ENCODE results near the gene CFHR3.
"Not testable (repeated sequence)": the region's sequence is repeated elsewhere in the genome, so short reads cannot be mapped to it uniquely, and the experiment has no call there.

The CFHR3 gene

DNA sequence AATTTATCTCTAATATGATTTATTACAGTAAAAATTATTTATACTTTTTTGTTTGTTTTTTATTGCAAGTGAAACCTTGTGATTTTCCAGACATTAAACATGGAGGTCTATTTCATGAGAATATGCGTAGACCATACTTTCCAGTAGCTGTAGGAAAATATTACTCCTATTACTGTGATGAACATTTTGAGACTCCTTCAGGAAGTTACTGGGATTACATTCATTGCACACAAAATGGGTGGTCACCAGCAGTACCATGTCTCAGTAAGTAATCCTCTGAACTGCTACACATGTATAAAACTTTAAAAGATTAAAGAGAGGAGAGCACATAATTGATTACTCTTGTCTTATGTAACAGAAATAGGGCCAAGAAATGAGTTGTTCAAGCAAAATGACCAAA is 4.5 kb downstream of the CFHR3 start:
- Histone ChIP-seq H3K4me1 (ENCODE audit: control insufficient read depth, low read depth, low read length) (no peaks in the 10 kb centered on the region), H4K8ac (ENCODE audit: low read depth, low read length) (no peak overlapping the region), H3K27me3 (ENCODE audit: insufficient read depth, low read length, poor library complexity) (no peaks in the 10 kb centered on the region), H3K4ac (ENCODE audit: low read depth, low read length) (no peak overlapping the region), H3K56ac (ENCODE audit: low read length) (no peak overlapping the region), H2AK5ac (ENCODE audit: low read length) (no peak overlapping the region), H3K4me2 (ENCODE audit: low read length) (no peak overlapping the region), H2BK120ac (ENCODE audit: low read depth, low read length) (no peak overlapping the region), H3K18ac (ENCODE audit: low read length) (no peak overlapping the region), H3K4me3 (ENCODE audit: low read length) (no peak overlapping the region), H2BK15ac (replicated peaks; ENCODE audit: low read depth) (no peak overlapping the region), H3K79me2 (ENCODE audit: control insufficient read depth, insufficient read depth, low read length) (no peaks in the 10 kb centered on the region), H2BK5ac (ENCODE audit: low read length) (no peak overlapping the region), H3K36me3 (ENCODE audit: control insufficient read depth, insufficient read depth, low read length) (no peaks in the 10 kb centered on the region), H3K79me1 (ENCODE audit: low read length) (no peaks in the 10 kb centered on the region), H3K9ac (ENCODE audit: low read length) (no peak overlapping the region), H4K5ac (ENCODE audit: low read length) (no peak overlapping the region), H3K23ac (ENCODE audit: low read length) (no peak overlapping the region), H3K27ac (ENCODE audit: low read depth, low read length) (no peak overlapping the region)
- no CpG with 5 or more reads among the region's 1 CpG for WGBS (ENCODE audit: extremely low coverage, insufficient coverage, low lambda C conversion rate)
- peak; percentile 0 for DNase-seq

DNA sequence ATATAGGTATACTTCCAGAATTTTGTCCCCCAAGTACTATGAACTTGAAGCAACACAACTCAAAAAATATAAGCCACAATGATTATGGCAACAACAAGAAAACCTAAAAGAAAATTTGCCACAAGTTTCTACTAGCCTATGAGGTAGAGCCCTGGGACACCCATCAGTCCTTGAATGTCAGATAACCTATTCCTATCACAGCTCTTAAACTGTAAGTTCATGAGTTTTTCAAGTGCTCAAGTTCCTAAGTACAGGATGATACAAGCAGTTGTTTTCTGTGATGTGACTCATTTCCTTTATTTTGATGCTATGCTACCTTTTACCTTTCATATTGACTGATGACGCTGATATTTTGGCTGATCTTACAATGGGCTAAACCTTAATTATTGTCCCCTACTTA is 16.6 kb downstream of the CFHR3 start:
- no CpG with 5 or more reads among the region's 1 CpG for WGBS (ENCODE audit: extremely low coverage, insufficient coverage, low lambda C conversion rate)
- H3K56ac ChIP-seq (ENCODE audit: low read length): not testable (repeated sequence)

DNA sequence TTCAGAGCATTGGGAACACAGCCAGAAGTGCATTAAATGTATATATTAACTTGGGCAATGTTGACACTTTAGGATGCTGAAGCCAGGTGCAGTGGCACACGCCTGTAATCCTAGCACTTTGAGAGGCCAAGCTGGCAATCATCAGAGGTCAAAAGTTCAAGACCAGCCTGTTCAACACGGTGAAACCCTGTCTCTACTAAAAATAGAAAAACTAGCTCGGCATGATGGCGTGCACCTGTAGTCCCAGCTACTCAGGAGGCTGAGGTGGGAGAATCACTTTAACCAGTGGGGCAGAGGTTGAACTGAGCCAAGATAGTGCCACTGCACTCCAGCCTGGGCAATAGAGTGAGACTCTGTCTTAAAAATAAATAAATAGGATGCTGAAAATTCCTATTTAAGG is 19.5 kb downstream of the CFHR3 start:
- no CpG with 5 or more reads among the region's 4 CpGs for WGBS (ENCODE audit: extremely low coverage, insufficient coverage, low lambda C conversion rate)
- H3K36me3 ChIP-seq (ENCODE audit: control insufficient read depth, insufficient read depth, low read length); H2AK5ac ChIP-seq (ENCODE audit: low read length): not testable (repeated sequence)

More for the DNA sequence above, 16.6 kb downstream of the CFHR3 start:
- H3K23ac ChIP-seq (ENCODE audit: low read length); DNase-seq; H3K18ac ChIP-seq (ENCODE audit: low read length); H2AK5ac ChIP-seq (ENCODE audit: low read length); H3K27ac ChIP-seq (ENCODE audit: low read depth, low read length); H2BK5ac ChIP-seq (ENCODE audit: low read length); H3K36me3 ChIP-seq (ENCODE audit: control insufficient read depth, insufficient read depth, low read length); H2BK15ac ChIP-seq (replicated peaks; ENCODE audit: low read depth); H4K5ac ChIP-seq (ENCODE audit: low read length); H3K4ac ChIP-seq (ENCODE audit: low read depth, low read length); H3K79me1 ChIP-seq (ENCODE audit: low read length); H3K27me3 ChIP-seq (ENCODE audit: insufficient read depth, low read length, poor library complexity); H3K9ac ChIP-seq (ENCODE audit: low read length); H3K4me2 ChIP-seq (ENCODE audit: low read length); H3K4me3 ChIP-seq (ENCODE audit: low read length); H3K4me1 ChIP-seq (ENCODE audit: control insufficient read depth, low read depth, low read length); H2BK120ac ChIP-seq (ENCODE audit: low read depth, low read length); H4K8ac ChIP-seq (ENCODE audit: low read depth, low read length); H3K79me2 ChIP-seq (ENCODE audit: control insufficient read depth, insufficient read depth, low read length): not testable (repeated sequence)

DNA sequence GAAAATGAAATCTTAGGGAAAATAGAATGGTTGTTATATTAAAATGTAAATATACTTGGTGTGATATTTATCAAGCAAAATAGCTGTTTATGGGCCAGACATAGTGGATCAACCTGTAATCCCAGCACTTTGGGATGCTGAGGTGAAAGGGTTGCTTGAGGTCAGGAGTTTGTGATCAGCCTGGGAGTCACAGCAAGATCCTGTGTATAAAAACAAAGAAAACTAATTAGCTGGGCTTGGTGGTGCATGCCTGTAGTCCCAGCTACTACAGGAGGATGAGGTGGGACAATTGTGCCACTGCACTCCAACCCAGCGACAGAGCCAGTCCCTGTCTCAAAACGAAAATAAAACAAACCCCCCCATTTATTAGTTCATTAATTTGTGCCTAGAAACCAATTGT is 23.3 kb downstream of the CFHR3 start:
- H3K27ac ChIP-seq (ENCODE audit: low read depth, low read length): no peak overlapping the region
- no peak for DNase-seq
- no peak overlapping the region for H2BK120ac ChIP-seq (ENCODE audit: low read depth, low read length)
- H2BK15ac ChIP-seq (replicated peaks; ENCODE audit: low read depth): no peak overlapping the region
- H3K79me1 ChIP-seq (ENCODE audit: low read length): no peaks in the 10 kb centered on the region
- no peaks in the 10 kb centered on the region for H3K36me3 ChIP-seq (ENCODE audit: control insufficient read depth, insufficient read depth, low read length)
- no peak overlapping the region for H3K4ac ChIP-seq (ENCODE audit: low read depth, low read length)
- H2AK5ac ChIP-seq (ENCODE audit: low read length): no peak overlapping the region
- no peak overlapping the region for H3K4me2 ChIP-seq (ENCODE audit: low read length)
- H2BK5ac ChIP-seq (ENCODE audit: low read length): no peak overlapping the region
- no peak overlapping the region for H3K4me3 ChIP-seq (ENCODE audit: low read length)
- H4K5ac ChIP-seq (ENCODE audit: low read length): no peak overlapping the region
- H3K18ac ChIP-seq (ENCODE audit: low read length): no peak overlapping the region
- H3K79me2 ChIP-seq (ENCODE audit: control insufficient read depth, insufficient read depth, low read length): no peaks in the 10 kb centered on the region
- no peak overlapping the region for H3K23ac ChIP-seq (ENCODE audit: low read length)
- no peaks in the 10 kb centered on the region for H3K4me1 ChIP-seq (ENCODE audit: control insufficient read depth, low read depth, low read length)
- no peak overlapping the region for H3K56ac ChIP-seq (ENCODE audit: low read length)
- no CpG with 5 or more reads among the region's 2 CpGs for WGBS (ENCODE audit: extremely low coverage, insufficient coverage, low lambda C conversion rate)
- no peak overlapping the region for H3K9ac ChIP-seq (ENCODE audit: low read length)
- no peaks in the 10 kb centered on the region for H3K27me3 ChIP-seq (ENCODE audit: insufficient read depth, low read length, poor library complexity)
- H4K8ac ChIP-seq (ENCODE audit: low read depth, low read length): no peak overlapping the region

More for the DNA sequence above, 19.5 kb downstream of the CFHR3 start:
- H4K5ac ChIP-seq (ENCODE audit: low read length); H3K4me3 ChIP-seq (ENCODE audit: low read length); H2BK120ac ChIP-seq (ENCODE audit: low read depth, low read length); H3K4ac ChIP-seq (ENCODE audit: low read depth, low read length); H3K9ac ChIP-seq (ENCODE audit: low read length); H3K4me2 ChIP-seq (ENCODE audit: low read length); H4K8ac ChIP-seq (ENCODE audit: low read depth, low read length); H3K56ac ChIP-seq (ENCODE audit: low read length); H2BK15ac ChIP-seq (replicated peaks; ENCODE audit: low read depth); H2BK5ac ChIP-seq (ENCODE audit: low read length); DNase-seq; H3K18ac ChIP-seq (ENCODE audit: low read length); H3K79me2 ChIP-seq (ENCODE audit: control insufficient read depth, insufficient read depth, low read length); H3K27me3 ChIP-seq (ENCODE audit: insufficient read depth, low read length, poor library complexity); H3K79me1 ChIP-seq (ENCODE audit: low read length); H3K4me1 ChIP-seq (ENCODE audit: control insufficient read depth, low read depth, low read length); H3K23ac ChIP-seq (ENCODE audit: low read length); H3K27ac ChIP-seq (ENCODE audit: low read depth, low read length): not testable (repeated sequence)

DNA sequence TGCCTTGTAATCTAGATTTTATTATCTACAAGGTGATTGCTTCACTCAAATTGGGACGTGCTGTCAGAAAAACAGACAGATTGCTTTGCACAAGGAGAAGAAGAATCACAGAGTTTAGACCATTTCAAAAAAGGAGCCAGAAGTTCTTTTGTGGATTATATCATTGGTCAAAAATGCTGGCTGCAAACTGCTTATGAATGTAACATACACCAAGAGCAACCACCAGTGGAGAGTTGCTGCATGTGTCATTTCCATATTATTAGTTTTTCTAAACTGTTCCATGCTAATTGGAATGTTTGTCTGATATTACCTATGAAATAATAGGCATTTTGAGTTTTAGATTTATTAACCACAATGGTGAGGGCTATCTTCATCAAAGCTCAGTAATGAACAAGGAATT is 27.3 kb downstream of the CFHR3 start:
- not testable (repeated sequence) for H3K18ac ChIP-seq (ENCODE audit: low read length); H3K79me1 ChIP-seq (ENCODE audit: low read length); H2BK5ac ChIP-seq (ENCODE audit: low read length); H3K79me2 ChIP-seq (ENCODE audit: control insufficient read depth, insufficient read depth, low read length); H3K56ac ChIP-seq (ENCODE audit: low read length); H3K4me3 ChIP-seq (ENCODE audit: low read length); H3K23ac ChIP-seq (ENCODE audit: low read length); H2AK5ac ChIP-seq (ENCODE audit: low read length); H2BK120ac ChIP-seq (ENCODE audit: low read depth, low read length); H4K8ac ChIP-seq (ENCODE audit: low read depth, low read length); H3K36me3 ChIP-seq (ENCODE audit: control insufficient read depth, insufficient read depth, low read length); H3K4ac ChIP-seq (ENCODE audit: low read depth, low read length); H3K27ac ChIP-seq (ENCODE audit: low read depth, low read length); H3K9ac ChIP-seq (ENCODE audit: low read length); H3K4me1 ChIP-seq (ENCODE audit: control insufficient read depth, low read depth, low read length); H3K4me2 ChIP-seq (ENCODE audit: low read length); H2BK15ac ChIP-seq (replicated peaks; ENCODE audit: low read depth); H3K27me3 ChIP-seq (ENCODE audit: insufficient read depth, low read length, poor library complexity); DNase-seq; H4K5ac ChIP-seq (ENCODE audit: low read length)
- WGBS (ENCODE audit: extremely low coverage, insufficient coverage, low lambda C conversion rate): no CpG with 5 or more reads among the region's 1 CpG

DNA sequence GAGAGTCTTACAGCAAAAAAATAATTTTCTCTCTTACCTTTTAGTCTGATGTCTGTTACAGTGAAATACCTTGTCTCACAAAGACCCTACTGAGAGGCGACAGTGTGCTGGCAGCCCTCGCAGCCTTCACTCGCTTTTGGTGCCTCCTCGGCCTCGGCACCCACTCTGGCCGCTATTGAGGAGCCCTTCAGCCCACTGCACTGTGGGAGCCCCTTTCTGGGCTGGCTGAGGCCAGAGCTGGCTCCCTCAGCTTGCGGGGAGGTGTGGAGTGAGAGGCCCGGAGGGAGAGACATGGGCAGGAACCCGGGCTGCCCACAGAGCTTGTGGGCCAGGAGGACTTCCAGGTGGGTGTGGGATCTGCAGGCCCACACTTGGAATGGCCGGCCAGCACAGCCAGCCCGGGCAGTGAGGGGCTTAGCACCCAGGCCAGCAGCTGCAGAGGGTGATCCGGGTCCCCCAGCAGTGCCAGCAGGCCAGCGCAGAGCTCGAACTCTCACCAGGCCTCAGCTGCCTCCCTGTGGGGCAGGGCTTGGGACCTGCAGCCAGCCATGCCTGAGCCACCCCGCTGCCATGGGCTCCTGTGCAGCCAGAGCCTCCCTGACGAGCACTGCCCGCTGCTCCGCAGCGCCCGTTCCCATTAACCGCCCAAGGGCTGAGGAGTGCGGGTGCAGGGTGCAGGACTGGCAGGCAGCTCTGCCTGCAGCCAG is 34.0 kb downstream of the CFHR3 start:
- no peak overlapping the region for H3K4me3 ChIP-seq (ENCODE audit: low read length)
- H4K8ac ChIP-seq (ENCODE audit: low read depth, low read length): no peak overlapping the region
- no peak overlapping the region for H3K4ac ChIP-seq (ENCODE audit: low read depth, low read length)
- no peak overlapping the region for H2BK120ac ChIP-seq (ENCODE audit: low read depth, low read length)
- no peaks in the 10 kb centered on the region for H3K27me3 ChIP-seq (ENCODE audit: insufficient read depth, low read length, poor library complexity)
- H2BK15ac ChIP-seq (replicated peaks; ENCODE audit: low read depth): no peak overlapping the region
- H3K56ac ChIP-seq (ENCODE audit: low read length): no peak overlapping the region
- no peak for DNase-seq
- no peak overlapping the region for H4K5ac ChIP-seq (ENCODE audit: low read length)
- H3K4me2 ChIP-seq (ENCODE audit: low read length): no peak overlapping the region
- H3K36me3 ChIP-seq (ENCODE audit: control insufficient read depth, insufficient read depth, low read length): no peaks in the 10 kb centered on the region
- H3K4me1 ChIP-seq (ENCODE audit: control insufficient read depth, low read depth, low read length): no peaks in the 10 kb centered on the region
- H3K23ac ChIP-seq (ENCODE audit: low read length): no peak overlapping the region
- H3K79me2 ChIP-seq (ENCODE audit: control insufficient read depth, insufficient read depth, low read length): no peaks in the 10 kb centered on the region
- H3K27ac ChIP-seq (ENCODE audit: low read depth, low read length): no peak overlapping the region
- H2BK5ac ChIP-seq (ENCODE audit: low read length): no peak overlapping the region
- H3K9ac ChIP-seq (ENCODE audit: low read length): no peak overlapping the region
- WGBS (ENCODE audit: extremely low coverage, insufficient coverage, low lambda C conversion rate): no CpG with 5 or more reads among the region's 22 CpGs
- H3K79me1 ChIP-seq (ENCODE audit: low read length): no peaks in the 10 kb centered on the region
- no peak overlapping the region for H3K18ac ChIP-seq (ENCODE audit: low read length)
- no peak overlapping the region for H2AK5ac ChIP-seq (ENCODE audit: low read length)
